AG04449 (cell line): ENCODE measurements around the gene GULP1.

ENCODE experiments used
- CTCF ChIA-PET: fragments of 350-600 bp; formaldehyde crosslinking; extraction: SDS; loops from one replicate; lab custom pipeline; 2021; ENCODE audit warnings: antibody characterized with exemption; lab: Yijun Ruan, JAX
- POLR2A ChIA-PET: fragments of 400-600, 350-600 bp; formaldehyde crosslinking; extraction: SDS; loops from one replicate; lab custom pipeline; 2020; ENCODE audit warnings: antibody characterized with exemption, inconsistent platforms; lab: Yijun Ruan, JAX
- DNase-seq: peaks from one replicate; pipeline ENCODE4 v3.0.0-alpha.2; 2010; ENCODE audit warnings: low read depth, low spot score
- H3K4me3 ChIP-seq: 2 replicates; pipeline ENCODE4 v1.5.1; 2011; ENCODE audit warnings: low read depth, mild to moderate bottlenecking, control low read depth, low read length
- CTCF ChIP-seq: IDR thresholded peaks from one replicate; pipeline ENCODE4 v1.5.1; 2011; ENCODE audit warnings: mild to moderate bottlenecking, moderate library complexity, low read length, control low read depth, inconsistent platforms; ENCODE audit not compliant: insufficient read depth; ENCODE audit errors: missing control alignments

GULP1 gene

GRCh38 chr2:188414869-188415753, 123.4 kb downstream of the GULP1 start:
- ChIA-PET POLR2A (no interaction called here), CTCF (interaction anchor here (1.0 to 1.2 kb wide), 2 partner anchors 10 to 123 kb away, joined by 3 to 4 read pairs; partner anchors contain the start of gene GULP1)
- no peak overlapping the region for H3K4me3 ChIP-seq
- no peak for DNase-seq
- TF ChIP-seq CTCF = no peak

GRCh38 chr2:188415754-188416083, 124.0 kb downstream of the GULP1 start:
- CTCF ChIA-PET = interaction anchor here (1.0 kb wide), 1 partner anchor 124 kb away, joined by 3 read pairs; the partner anchor contains the start of gene GULP1
- H3K4me3 ChIP-seq = no peak overlapping the region
- POLR2A ChIA-PET = no interaction called here
- no peak for DNase-seq
- no peak for TF ChIP-seq CTCF

GRCh38 chr2:188416367-188416766, 124.7 kb downstream of the GULP1 start:
- ChIA-PET CTCF (no interaction called here), POLR2A (no interaction called here)
- no peak for TF ChIP-seq CTCF
- no peak overlapping the region for H3K4me3 ChIP-seq
- DNase-seq = no peak

GRCh38 chr2:188422726-188423125, 131.1 kb downstream of the GULP1 start:
- TF ChIP-seq CTCF = no peak
- ChIA-PET CTCF (interaction anchor here (1.2 kb wide), 1 partner anchor 53 kb away, joined by 3 read pairs; no protein-coding TSS in a partner anchor), POLR2A (no interaction called here)
- H3K4me3 ChIP-seq = no peak overlapping the region
- no peak for DNase-seq

- no peak overlapping the region for H3K4me3 ChIP-seq
- ChIA-PET CTCF (no interaction called here), POLR2A (no interaction called here)
- TF ChIP-seq CTCF = no peak
- DNase-seq = no peak
Measured at GRCh38 chr2:188425266-188425665, 133.6 kb downstream of the GULP1 start.

GRCh38 chr2:188426121-188426520, 134.4 kb downstream of the GULP1 start:
- POLR2A ChIA-PET = no interaction called here
- CTCF ChIA-PET = no interaction called here
- no peak for DNase-seq
- no peak for TF ChIP-seq CTCF
- H3K4me3 ChIP-seq = no peak overlapping the region
